H1 (cell line): ENCODE data around the gene PTH2R. TPM values are rescaled to one million over a fixed set of nuclear protein-coding genes. Genes with fewer than 3 reads are reported as not detected.

Experiments
- CTCF ChIA-PET: fragments of 300-600 bp; sonication (Branson Sonifier 250); formaldehyde crosslinking; loops from one replicate; lab custom pipeline; 2021; ENCODE audit not compliant: partially characterized antibody; lab: Charles Lee
- POLR2A ChIA-PET: fragments of 300-600 bp; sonication (Branson Sonifier 250); formaldehyde crosslinking; loops from one replicate; lab custom pipeline; 2021; ENCODE audit warnings: inconsistent platforms; ENCODE audit not compliant: partially characterized antibody; lab: Charles Lee
- DNase-seq, 2 experiments: peaks; one replicate each; pipeline versions ENCODE4 v3.0.0 to v3.0.0-alpha.2; 2010 to 2022; ENCODE audit warnings: low spot score in 2 of 2, low read depth in 1 of 2, mixed read lengths in 1 of 2
- FAIRE-seq: peaks from 2 replicates; lab custom pipeline; 2011; peaks lifted over from hg19 to GRCh38; lab: Jason Lieb, UNC
- H2AFZ ChIP-seq: 2 replicates; pipeline ENCODE4 v1.8.1; 2012; ENCODE audit warnings: low read length, inconsistent platforms
- H2AK5ac ChIP-seq: 2 replicates; pipeline ENCODE4 v1.6.1; 2013; ENCODE audit warnings: low read depth, low read length
- H2BK120ac ChIP-seq: replicated peaks from 2 replicates; pipeline ENCODE3; 2013; ENCODE audit warnings: low read depth, low read length, inconsistent platforms
- H2BK12ac ChIP-seq: 2 replicates; pipeline ENCODE4 v1.6.1; 2013; ENCODE audit warnings: low read depth, low read length
- H2BK15ac ChIP-seq: 2 replicates; pipeline ENCODE4 v1.6.1; 2013; ENCODE audit warnings: low read length
- H2BK20ac ChIP-seq: 2 replicates; pipeline ENCODE4 v1.6.1; 2013; ENCODE audit warnings: low read length
- H2BK5ac ChIP-seq: 2 replicates; pipeline ENCODE4 v1.6.1; 2013; ENCODE audit warnings: low read depth, low read length
- H3K14ac ChIP-seq: 2 replicates; pipeline ENCODE4 v1.6.1; 2013; ENCODE audit warnings: inconsistent platforms; ENCODE audit not compliant: insufficient read length
- H3K18ac ChIP-seq: 2 replicates; pipeline ENCODE4 v1.6.1; 2013; ENCODE audit warnings: low read length; ENCODE audit errors: extremely low read depth
- H3K23ac ChIP-seq: 2 replicates; pipeline ENCODE4 v1.6.1; 2013; ENCODE audit warnings: inconsistent platforms; ENCODE audit not compliant: insufficient read length
- H3K23me2 ChIP-seq: 2 replicates; pipeline ENCODE4 v1.6.1; 2013; ENCODE audit warnings: low read depth, low read length
- H3K27ac ChIP-seq: 2 replicates; pipeline ENCODE4 v1.6.1; 2011; ENCODE audit warnings: low read depth, low read length, inconsistent platforms
- H3K27me3 ChIP-seq, 4 experiments: replicated peaks in 1 of 4; 1 replicate in 1 of 4; 2 replicates in 3 of 4; pipeline versions ENCODE4 v1.6.1 to v1.8.1; 2011 to 2013; ENCODE audit warnings: low read length in 3 of 4, mild to moderate bottlenecking in 3 of 4, inconsistent platforms in 2 of 4, mixed read lengths in 2 of 4, moderate library complexity in 1 of 4; ENCODE audit not compliant: control insufficient read depth in 3 of 4, insufficient read depth in 3 of 4; ENCODE audit errors: extremely low read depth in 1 of 4
- H3K36me3 ChIP-seq, 4 experiments: 2 replicates each; pipeline versions ENCODE4 v1.6.1 to v1.8.1; 2011 to 2013; ENCODE audit warnings: mild to moderate bottlenecking in 4 of 4, low read length in 3 of 4, moderate library complexity in 2 of 4, control low read depth in 1 of 4, inconsistent platforms in 1 of 4; ENCODE audit not compliant: insufficient read depth in 4 of 4, control insufficient read depth in 2 of 4
- H3K4ac ChIP-seq: replicated peaks from 2 replicates; pipeline ENCODE3; 2013; ENCODE audit warnings: low read length, low read depth, mixed read lengths, inconsistent platforms; ENCODE audit not compliant: insufficient read length
- H3K4me1 ChIP-seq, 4 experiments: replicated peaks in 1 of 4; 1 replicate in 1 of 4; 2 replicates in 3 of 4; pipeline versions ENCODE4 v1.6.1 to v1.8.1; 2011 to 2013; ENCODE audit warnings: low read length in 3 of 4, inconsistent platforms in 2 of 4, mixed read lengths in 1 of 4; ENCODE audit not compliant: insufficient read depth in 4 of 4, control insufficient read depth in 3 of 4
- H3K4me2 ChIP-seq, 2 experiments: 2 replicates each; pipeline versions ENCODE4 v1.6.1 to v1.8.1; 2011 to 2013; ENCODE audit warnings: low read depth in 2 of 2, low read length in 2 of 2, control low read depth in 1 of 2, inconsistent platforms in 1 of 2, mild to moderate bottlenecking in 1 of 2; ENCODE audit not compliant: insufficient read depth in 1 of 2
- H3K4me3 ChIP-seq, 4 experiments: fragments of 200-600, 300-600 bp in 1 of 4; sonication (generic), shearing (Covaris generic), sonication (Bioruptor Twin) in 1 of 4; 2 replicates each; pipeline versions ENCODE4 v1.5.1 to v1.8.1; 2011 to 2016; ENCODE audit warnings: low read length in 4 of 4, low read depth in 3 of 4, control low read depth in 2 of 4, inconsistent platforms in 2 of 4, mild to moderate bottlenecking in 2 of 4, mixed read lengths in 1 of 4, moderate library complexity in 1 of 4; ENCODE audit not compliant: insufficient read depth in 2 of 4; ENCODE audit errors: extremely low read depth in 1 of 4
- H3K56ac ChIP-seq: replicated peaks from 2 replicates; pipeline ENCODE3; 2013; ENCODE audit warnings: low read depth, mild to moderate bottlenecking, mixed read lengths, low read length, inconsistent platforms; ENCODE audit not compliant: insufficient read length
- H3K79me1 ChIP-seq: 2 replicates; pipeline ENCODE4 v1.6.1; 2013; ENCODE audit warnings: low read depth, low read length, control low read depth
- H3K79me2 ChIP-seq, 2 experiments: 2 replicates each; pipeline versions ENCODE4 v1.6.1 to v1.8.1; 2012 to 2013; ENCODE audit warnings: low read length in 2 of 2, mild to moderate bottlenecking in 2 of 2, inconsistent platforms in 1 of 2; ENCODE audit not compliant: insufficient read depth in 2 of 2, control insufficient read depth in 1 of 2
- H3K9ac ChIP-seq, 4 experiments: replicated peaks in 1 of 4; 1 replicate in 1 of 4; 2 replicates in 3 of 4; pipeline versions ENCODE4 v1.6.1 to v1.8.1; 2011 to 2013; ENCODE audit warnings: low read depth in 3 of 4, low read length in 3 of 4, control low read depth in 2 of 4, mild to moderate bottlenecking in 2 of 4, moderate library complexity in 2 of 4, inconsistent platforms in 1 of 4; ENCODE audit errors: extremely low read depth in 1 of 4
- H3K9me3 ChIP-seq, 2 experiments: 2 replicates each; pipeline versions ENCODE4 v1.6.1 to v1.8.1; 2012 to 2013; ENCODE audit warnings: mild to moderate bottlenecking in 2 of 2, moderate library complexity in 2 of 2, control low read depth in 1 of 2, inconsistent platforms in 1 of 2, low read depth in 1 of 2, low read length in 1 of 2, mixed read lengths in 1 of 2; ENCODE audit not compliant: insufficient read depth in 2 of 2
- H4K20me1 ChIP-seq, 2 experiments: replicated peaks in 1 of 2; 2 replicates each; pipeline versions ENCODE3 to v1.8.1; 2011 to 2013; ENCODE audit warnings: inconsistent platforms in 2 of 2, low read length in 2 of 2, mild to moderate bottlenecking in 1 of 2; ENCODE audit not compliant: insufficient read depth in 2 of 2, control insufficient read depth in 1 of 2
- H4K5ac ChIP-seq: 2 replicates; pipeline ENCODE4 v1.6.1; 2013; ENCODE audit warnings: low read length, low read depth, mixed read lengths, inconsistent platforms; ENCODE audit not compliant: insufficient read length
- H4K8ac ChIP-seq: 2 replicates; pipeline ENCODE4 v1.8.0; 2013; ENCODE audit warnings: mild to moderate bottlenecking, moderate library complexity, low read length, inconsistent platforms; ENCODE audit not compliant: insufficient read depth; ENCODE audit errors: extremely low read depth
- H4K91ac ChIP-seq: replicated peaks from 2 replicates; pipeline ENCODE3; 2013; ENCODE audit warnings: low read length, mixed read lengths, inconsistent platforms; ENCODE audit not compliant: insufficient read length
- ATF3 ChIP-seq: IDR thresholded peaks from 2 replicates; pipeline ENCODE4 v1.6.1; 2011; ENCODE audit warnings: low read depth, mild to moderate bottlenecking, low read length; ENCODE audit not compliant: insufficient read depth
- BACH1 ChIP-seq: IDR thresholded peaks from 2 replicates; pipeline ENCODE4 v1.6.1; 2012; ENCODE audit warnings: low read length, improper control_type of control experiment
- BCL11A ChIP-seq, 2 experiments: IDR thresholded peaks; one replicate each; pipeline ENCODE4 v1.6.1; 2011; ENCODE audit warnings: low read depth in 2 of 2, low read length in 2 of 2, mild to moderate bottlenecking in 2 of 2
- BRCA1 ChIP-seq: IDR thresholded peaks from 2 replicates; pipeline ENCODE4 v1.6.1; 2012; ENCODE audit warnings: low read depth, low read length, improper control_type of control experiment
- CHD2 ChIP-seq: IDR thresholded peaks from 2 replicates; pipeline ENCODE4 v1.6.1; 2012; ENCODE audit warnings: low read length, improper control_type of control experiment
- EP300 ChIP-seq, 2 experiments: IDR thresholded peaks; 1 replicate in 1 of 2; 2 replicates in 1 of 2; pipeline ENCODE4 v1.6.1; 2011 to 2012; ENCODE audit warnings: low read depth in 2 of 2, low read length in 2 of 2, mild to moderate bottlenecking in 2 of 2, borderline replicate concordance in 1 of 2, inconsistent platforms in 1 of 2, moderate library complexity in 1 of 2
- FOSL1 ChIP-seq: IDR thresholded peaks from 2 replicates; pipeline ENCODE4 v1.6.1; 2011; ENCODE audit warnings: mild to moderate bottlenecking, low read depth, low read length, moderate library complexity; ENCODE audit not compliant: insufficient read depth
- NRF1 ChIP-seq: IDR thresholded peaks from 2 replicates; pipeline ENCODE4 v1.6.1; 2011; ENCODE audit warnings: mild to moderate bottlenecking, low read depth, low read length, improper control_type of control experiment
- RNF2 ChIP-seq: fragments of 200-900, 300-1000 bp; sonication (generic); IDR thresholded peaks from 2 replicates; pipeline ENCODE4 v1.7.1; 2016; ENCODE audit warnings: borderline replicate concordance, low read depth, mild to moderate bottlenecking, antibody characterized with exemption, low read length; ENCODE audit not compliant: poor library complexity, severe bottlenecking; ENCODE audit errors: missing control alignments
- SIN3A ChIP-seq, 2 experiments: IDR thresholded peaks in 1 of 2; conservative IDR thresholded peaks in 1 of 2; 2 replicates each; pipeline ENCODE4 v1.6.1; 2011 to 2012; ENCODE audit warnings: low read length in 2 of 2, improper control_type of control experiment in 1 of 2, low read depth in 1 of 2, mild to moderate bottlenecking in 1 of 2
- SIRT6 ChIP-seq: IDR thresholded peaks from one replicate; pipeline ENCODE4 v1.7.1; 2012; ENCODE audit warnings: low read length, inconsistent platforms
- SP1 ChIP-seq: IDR thresholded peaks from 2 replicates; pipeline ENCODE4 v1.6.1; 2011; ENCODE audit warnings: low read depth, low read length
- SRF ChIP-seq: IDR thresholded peaks from 2 replicates; pipeline ENCODE4 v1.6.1; 2011; ENCODE audit warnings: mild to moderate bottlenecking, low read depth, low read length, moderate library complexity
- TCF12 ChIP-seq: IDR thresholded peaks from 2 replicates; pipeline ENCODE4 v1.6.1; 2011; ENCODE audit warnings: low read depth, mild to moderate bottlenecking, low read length
- polyA plus RNA-seq, 7 experiments: library from polyadenylated mRNA; depleted of rRNA in 3 of 7; stranded (reverse) in 5 of 7; unstranded in 2 of 7; fragments of >200 nt in 5 of 7; fragments of 200-250 nt in 2 of 7; gene quantifications; 1 replicate in 5 of 7; 2 replicates in 1 of 7; 4 replicates in 1 of 7; pipeline versions ENCODE4 v1.2.1 to v1.2.3, GENCODE V29; 2011 to 2013; ENCODE audit warnings: missing spikeins in 2 of 7, mixed read lengths in 2 of 7
- total RNA-seq: library from RNA; stranded (reverse); fragmentation: NEBNext Ultra II Directional; extraction: Animal tissue kit (Norgen Biotek cat#: 25700); gene quantifications from 2 replicates; pipeline ENCODE4 v1.2.1, GENCODE V29; 2021

The PTH2R gene
- total and polyA plus RNA-seq, 2 of the 8 experiments (the other 6 are each of a cell fraction or from before 2014, with no cell fraction given) = 0.19 to 0.38 TPM

- H3K4ac ChIP-seq = no peak overlapping the region
- no peaks in the 10 kb centered on the region; a peak in 1 of 8 replicates for H3K36me3 ChIP-seq
- no peaks in the 10 kb centered on the region for H3K27me3 ChIP-seq
- H2BK12ac ChIP-seq = no peak overlapping the region
- no peak overlapping the region for H3K4me2 ChIP-seq
- H3K9ac ChIP-seq = no peak overlapping the region
- H3K23ac ChIP-seq = no peak overlapping the region
- CTCF ChIA-PET = no interaction called here
- no peak overlapping the region for H2AFZ ChIP-seq
- H4K8ac ChIP-seq = no peak overlapping the region
- no peaks in the 10 kb centered on the region for H4K20me1 ChIP-seq
- no peaks in the 10 kb centered on the region for H3K79me2 ChIP-seq
- no peak overlapping the region for H2BK5ac ChIP-seq
- no peaks in the 10 kb centered on the region for H3K79me1 ChIP-seq
- H3K27ac ChIP-seq = no peak overlapping the region
- no peak overlapping the region for H2BK15ac ChIP-seq
- H3K14ac ChIP-seq = no peak overlapping the region
- no peak overlapping the region for H2AK5ac ChIP-seq
- no peak overlapping the region for H2BK120ac ChIP-seq
- no peak overlapping the region for H3K18ac ChIP-seq
- peaks cover 4 to 7% of the 10 kb centered on the region in 2 experiments; a peak in 2 of 4 replicates for H3K9me3 ChIP-seq
- no peak for FAIRE-seq
- H4K5ac ChIP-seq = no peak overlapping the region
- H3K56ac ChIP-seq = no peak overlapping the region
- POLR2A ChIA-PET = no interaction called here
- DNase-seq = no peak
- no peaks in the 10 kb centered on the region for H3K4me1 ChIP-seq
- TF ChIP-seq RNF2 = no peak
- no peak for TF ChIP-seq ATF3
- TF ChIP-seq SP1 = no peak
- TF ChIP-seq EP300 (IDR thresholded peaks at IDR 0.05; ENCODE audit: borderline replicate concordance in 1 of 2, low read depth in 2 of 2, low read length in 2 of 2) = no peak
- TF ChIP-seq FOSL1 = no peak
- no peak for TF ChIP-seq NRF1
- no peak for TF ChIP-seq BACH1
- TF ChIP-seq BRCA1 = no peak
- TF ChIP-seq SIRT6 = no peak
- no peak for TF ChIP-seq SIN3A (conservative IDR thresholded peaks at IDR 0.05 in 1 of 2, IDR thresholded peaks at IDR 0.05 in 1 of 2; ENCODE audit: low read depth in 1 of 2, low read length in 2 of 2)
- TF ChIP-seq TCF12 = no peak
- TF ChIP-seq SRF = no peak
- no peak for TF ChIP-seq BCL11A (IDR thresholded peaks at IDR 0.05; ENCODE audit: low read depth in 2 of 2, low read length in 2 of 2)
- no peak for TF ChIP-seq CHD2
- no peaks in the 10 kb centered on the region for H3K23me2 ChIP-seq
- no peak overlapping the region for H2BK20ac ChIP-seq
- H4K91ac ChIP-seq = no peak overlapping the region
- H3K4me3 ChIP-seq = no peak overlapping the region
These were observed 103.0 kb downstream of the PTH2R start for GRCh38 chr2:208509586-208509985.
